ENCODE results near the gene RALGPS1.

- TF ChIP-seq GATA2 (IDR thresholded peaks at IDR 0.05; ENCODE audit: low read depth, low read length) (no peak), GATA3 (IDR thresholded peaks at IDR 0.05; ENCODE audit: low read depth, low read length) (no peak)
These were observed 133.4 kb downstream of the RALGPS1 start for GRCh38 chr9:127047971-127048370.

Measured in SH-SY5Y (cell line).